Measurements from ENCODE around the gene HSD17B12.

HSD17B12 gene

DNA sequence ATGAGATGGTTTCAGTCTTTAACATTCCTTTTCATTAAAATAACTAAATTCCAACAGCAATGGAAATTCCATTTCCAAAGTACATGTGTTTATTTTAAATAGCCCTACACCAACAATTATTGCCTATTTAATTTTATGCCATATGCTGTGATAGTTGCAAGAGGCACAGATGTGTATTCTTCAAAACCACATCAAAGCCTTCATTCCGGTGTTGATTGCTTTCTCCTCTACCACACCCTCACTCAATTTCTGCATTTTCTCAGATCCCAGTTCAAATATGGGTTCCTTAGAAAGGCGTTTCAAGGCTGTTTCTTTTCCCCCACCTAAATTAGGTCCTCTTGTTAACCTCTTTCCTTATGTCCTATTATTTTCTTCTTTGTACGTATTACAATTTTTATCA lies 6.0 kb upstream of the HSD17B12 start:
- no peak for TF ChIP-seq CTCF (conservative IDR thresholded peaks at IDR 0.05)
- no peak overlapping the region for H3K27ac ChIP-seq

DNA sequence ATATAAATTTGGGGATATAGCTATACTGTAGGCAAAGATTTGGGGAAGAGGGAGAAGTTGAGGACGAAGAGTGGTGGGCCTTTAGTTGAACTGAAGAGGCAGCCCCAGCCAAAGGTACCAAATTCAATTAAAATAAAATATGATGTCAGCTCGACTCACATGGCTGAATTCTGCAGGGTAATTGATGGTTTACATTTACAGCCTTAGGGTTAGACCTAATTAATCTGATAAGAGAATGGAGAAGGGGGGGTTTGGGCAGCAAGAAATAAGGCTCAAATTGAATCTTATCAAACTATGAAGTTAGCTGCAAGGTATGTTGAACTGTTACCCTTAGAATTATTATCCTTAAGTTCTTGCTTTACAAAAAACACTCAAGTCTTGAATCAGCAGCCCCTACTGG lies 3.6 kb upstream of the HSD17B12 start:
- H3K27ac ChIP-seq, result no peak overlapping the region

GRCh38 chr11:43681401-43681942 lies 934 bp downstream of the HSD17B12 start:
- TF ChIP-seq CTCF (conservative IDR thresholded peaks at IDR 0.05), result no peak

More for the DNA sequence above, 3.6 kb upstream of the HSD17B12 start:
- TF ChIP-seq CTCF (conservative IDR thresholded peaks at IDR 0.05), result no peak

GRCh38 chr11:43682081-43682480 lies 1.5 kb downstream of the HSD17B12 start:
- peak overlapping the region; percentile 68 for H3K27ac ChIP-seq

More at GRCh38 chr11:43681401-43681942, 934 bp downstream of the HSD17B12 start:
- H3K27ac ChIP-seq, result peak overlapping the region; percentile 68

DNA sequence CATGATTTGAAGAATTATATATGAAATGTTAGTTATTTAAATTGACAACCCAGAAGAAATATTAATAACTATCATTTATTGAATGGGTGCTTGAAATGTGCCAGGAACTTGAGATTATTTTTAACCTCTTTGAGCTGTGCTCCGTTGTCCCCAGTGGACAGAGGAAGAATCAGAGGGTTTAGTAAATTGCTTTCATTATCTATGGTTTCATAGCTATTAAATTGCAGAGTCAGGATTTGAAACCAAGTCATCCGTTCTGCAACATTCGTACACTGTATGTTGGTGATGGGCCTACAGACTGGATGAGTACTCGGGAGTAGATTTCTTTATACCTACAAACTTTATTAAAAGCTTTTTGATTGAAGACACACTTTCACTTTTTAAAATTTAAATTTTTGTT lies 4.9 kb downstream of the HSD17B12 start:
- H3K27ac ChIP-seq, result no peak overlapping the region
- peak; percentile 14 for TF ChIP-seq CTCF (conservative IDR thresholded peaks at IDR 0.05)

- no peak for TF ChIP-seq CTCF (conservative IDR thresholded peaks at IDR 0.05)
- no peak overlapping the region for H3K27ac ChIP-seq
These were observed 5.7 kb downstream of the HSD17B12 start for GRCh38 chr11:43686207-43686606.

- no peak overlapping the region for H3K27ac ChIP-seq
- TF ChIP-seq CTCF (conservative IDR thresholded peaks at IDR 0.05), result no peak
These were observed 6.7 kb downstream of the HSD17B12 start for GRCh38 chr11:43687120-43687791.

- TF ChIP-seq CTCF (conservative IDR thresholded peaks at IDR 0.05), result no peak
- no peak overlapping the region for H3K27ac ChIP-seq
These were observed 7.9 kb downstream of the HSD17B12 start for GRCh38 chr11:43688394-43688793.
